ENCODE measurements around the gene MAMDC4.
A peak's percentile ranks its signal among the peaks of the same experiment; 100 is the strongest.

DNA sequence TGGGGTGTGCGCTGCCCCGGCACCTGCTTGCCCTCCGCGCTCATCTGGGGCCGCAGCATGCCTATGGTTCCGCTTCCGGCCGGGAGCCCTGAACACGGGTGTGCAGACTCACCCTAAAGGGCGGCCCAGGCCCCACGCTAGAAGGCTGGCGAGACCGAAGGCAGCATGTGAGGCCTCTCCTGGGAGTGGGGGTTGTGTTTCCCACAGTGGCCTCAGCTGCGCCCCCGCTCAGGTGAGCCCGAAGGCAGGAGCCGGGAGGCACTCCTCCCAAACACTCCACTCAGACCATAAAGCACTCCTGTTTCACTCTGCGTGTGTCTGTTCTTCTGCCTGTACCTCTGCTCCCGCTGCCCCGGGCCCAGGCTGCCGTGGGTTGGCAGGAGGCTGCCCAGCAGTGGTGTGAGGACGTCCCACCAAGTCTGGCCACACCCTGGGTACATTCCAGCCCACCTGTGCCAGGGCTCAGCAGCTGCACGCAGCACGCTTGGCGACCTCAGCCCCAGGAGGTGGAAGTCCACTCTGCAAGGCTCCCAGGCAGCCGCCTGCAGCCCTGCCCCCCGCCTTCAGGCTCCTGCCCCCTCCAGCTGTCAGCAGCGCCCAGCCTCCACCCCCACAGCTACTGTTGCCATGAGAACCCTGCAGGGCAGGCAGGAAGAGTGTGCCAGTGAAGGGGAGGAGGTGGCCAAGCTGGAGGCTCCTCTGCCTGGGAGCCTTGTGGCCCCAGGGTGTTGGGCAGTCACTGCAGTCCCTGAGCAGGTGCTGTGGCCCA, 11.1 kb upstream of the MAMDC4 start:
- TF ChIP-seq, protein P1, sequence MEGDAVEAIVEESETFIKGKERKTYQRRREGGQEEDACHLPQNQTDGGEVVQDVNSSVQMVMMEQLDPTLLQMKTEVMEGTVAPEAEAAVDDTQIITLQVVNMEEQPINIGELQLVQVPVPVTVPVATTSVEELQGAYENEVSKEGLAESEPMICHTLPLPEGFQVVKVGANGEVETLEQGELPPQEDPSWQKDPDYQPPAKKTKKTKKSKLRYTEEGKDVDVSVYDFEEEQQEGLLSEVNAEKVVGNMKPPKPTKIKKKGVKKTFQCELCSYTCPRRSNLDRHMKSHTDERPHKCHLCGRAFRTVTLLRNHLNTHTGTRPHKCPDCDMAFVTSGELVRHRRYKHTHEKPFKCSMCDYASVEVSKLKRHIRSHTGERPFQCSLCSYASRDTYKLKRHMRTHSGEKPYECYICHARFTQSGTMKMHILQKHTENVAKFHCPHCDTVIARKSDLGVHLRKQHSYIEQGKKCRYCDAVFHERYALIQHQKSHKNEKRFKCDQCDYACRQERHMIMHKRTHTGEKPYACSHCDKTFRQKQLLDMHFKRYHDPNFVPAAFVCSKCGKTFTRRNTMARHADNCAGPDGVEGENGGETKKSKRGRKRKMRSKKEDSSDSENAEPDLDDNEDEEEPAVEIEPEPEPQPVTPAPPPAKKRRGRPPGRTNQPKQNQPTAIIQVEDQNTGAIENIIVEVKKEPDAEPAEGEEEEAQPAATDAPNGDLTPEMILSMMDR (IDR thresholded peaks at IDR 0.05), result no peak
- TF ChIP-seq POLR2AphosphoS5 (IDR thresholded peaks at IDR 0.05) (peak in 1 of 3 donors; percentile 27), POLR2A (IDR thresholded peaks at IDR 0.05) (no peak)
